ENCODE data around the gene CFAP74. TPM values are rescaled to one million over a fixed set of nuclear protein-coding genes. Genes with fewer than 3 reads are reported as not detected.

CFAP74 gene
- total and polyA plus RNA-seq, 3 donors from 2014 or later, result 16.4 to 25.5 (median 24.9) TPM

DNA sequence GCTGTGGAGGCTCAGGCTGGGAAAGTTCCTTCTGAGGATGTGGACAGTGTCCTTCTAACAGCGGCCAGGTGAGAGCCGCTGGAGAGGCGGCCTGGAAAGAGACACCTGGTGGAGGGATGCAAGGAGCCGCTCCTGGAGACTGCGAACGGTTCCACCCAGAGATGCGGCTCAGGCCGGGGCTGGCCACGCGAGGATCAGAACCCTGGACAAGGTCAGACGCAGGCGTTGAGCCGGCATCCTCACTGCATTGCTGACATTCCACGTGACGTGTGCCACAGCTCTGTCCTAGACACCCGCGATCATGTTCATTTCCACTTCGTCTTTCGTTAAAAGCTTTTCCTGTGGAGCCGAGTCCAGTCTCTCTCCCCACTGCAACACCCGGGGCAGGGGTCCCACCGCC is 28.8 kb downstream of the CFAP74 start:
- no peak for DNase-seq
- Histone ChIP-seq H3K4me1 (no peaks in the 10 kb centered on the region), H3K9me3 (no peaks in the 10 kb centered on the region), H3K4me3 (no peak overlapping the region), H3K27me3 (no peaks in the 10 kb centered on the region), H3K36me3 (ENCODE audit: low read depth, missing control alignments) (no peaks in the 10 kb centered on the region), H3K27ac (no peak overlapping the region)
- no peak for TF ChIP-seq POLR2A (IDR thresholded peaks at IDR 0.05)
- TF ChIP-seq, protein P1, sequence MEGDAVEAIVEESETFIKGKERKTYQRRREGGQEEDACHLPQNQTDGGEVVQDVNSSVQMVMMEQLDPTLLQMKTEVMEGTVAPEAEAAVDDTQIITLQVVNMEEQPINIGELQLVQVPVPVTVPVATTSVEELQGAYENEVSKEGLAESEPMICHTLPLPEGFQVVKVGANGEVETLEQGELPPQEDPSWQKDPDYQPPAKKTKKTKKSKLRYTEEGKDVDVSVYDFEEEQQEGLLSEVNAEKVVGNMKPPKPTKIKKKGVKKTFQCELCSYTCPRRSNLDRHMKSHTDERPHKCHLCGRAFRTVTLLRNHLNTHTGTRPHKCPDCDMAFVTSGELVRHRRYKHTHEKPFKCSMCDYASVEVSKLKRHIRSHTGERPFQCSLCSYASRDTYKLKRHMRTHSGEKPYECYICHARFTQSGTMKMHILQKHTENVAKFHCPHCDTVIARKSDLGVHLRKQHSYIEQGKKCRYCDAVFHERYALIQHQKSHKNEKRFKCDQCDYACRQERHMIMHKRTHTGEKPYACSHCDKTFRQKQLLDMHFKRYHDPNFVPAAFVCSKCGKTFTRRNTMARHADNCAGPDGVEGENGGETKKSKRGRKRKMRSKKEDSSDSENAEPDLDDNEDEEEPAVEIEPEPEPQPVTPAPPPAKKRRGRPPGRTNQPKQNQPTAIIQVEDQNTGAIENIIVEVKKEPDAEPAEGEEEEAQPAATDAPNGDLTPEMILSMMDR (IDR thresholded peaks at IDR 0.05), result no peak
- WGBS, 2 donors, result 81 to 85% methylated on average over 16 to 22 of the region's 22 CpGs
- intact Hi-C loops (cut with DNase I; ENCODE audit: low total_unique reads), result no loop called here

DNA sequence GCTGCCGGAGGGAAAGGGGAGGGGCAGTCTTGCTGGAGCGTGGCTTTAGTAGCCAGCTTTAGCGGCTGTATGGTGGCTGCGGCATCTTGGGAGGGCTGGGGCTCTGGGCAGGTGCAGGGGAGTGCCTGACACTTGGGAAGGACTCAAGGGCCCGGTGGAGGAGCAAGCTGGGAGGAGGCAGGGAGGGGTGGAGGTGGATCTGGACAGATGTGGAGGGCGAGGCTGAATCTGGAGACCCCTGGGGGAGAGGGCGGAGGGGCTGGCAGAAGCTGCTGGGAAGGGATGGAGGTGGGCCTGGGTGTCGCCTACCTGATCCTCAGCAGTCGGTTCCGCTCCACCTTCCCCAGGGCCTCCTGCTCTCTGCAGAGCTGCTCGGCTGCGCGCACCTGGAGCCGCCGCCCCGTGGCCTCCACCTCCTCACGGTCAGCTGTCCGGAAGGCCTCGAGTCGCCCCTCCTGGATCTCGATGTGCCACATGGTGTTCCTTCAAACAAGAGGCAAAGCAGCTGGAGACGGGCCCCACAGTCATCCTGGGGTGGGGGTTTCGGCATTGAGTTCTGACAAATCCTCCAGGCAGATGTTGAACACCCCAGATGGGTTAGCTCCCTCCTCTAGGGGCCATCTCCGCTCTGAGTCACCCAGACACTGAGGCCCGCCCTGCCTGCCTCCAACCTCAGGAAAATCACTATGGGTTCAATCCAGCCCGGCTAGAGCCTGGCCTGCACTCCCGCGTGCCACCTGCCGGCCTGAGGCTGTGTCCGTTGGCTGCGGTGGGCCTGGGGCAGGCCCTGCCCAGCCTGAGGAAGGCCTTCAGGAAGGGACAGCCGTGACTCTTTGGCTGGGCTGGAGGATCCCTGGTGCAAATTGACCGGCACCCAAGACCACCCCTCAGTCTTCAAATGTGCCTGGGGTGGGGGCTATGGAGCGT is 29.6 kb downstream of the CFAP74 start:
- 90 to 93% methylated on average over 22 to 34 of the region's 34 CpGs for WGBS, 2 donors
- intact Hi-C loops (cut with DNase I; ENCODE audit: low total_unique reads), result no loop called here
- Histone ChIP-seq H3K27me3 (no peaks in the 10 kb centered on the region), H3K9me3 (no peaks in the 10 kb centered on the region), H3K4me3 (no peak overlapping the region), H3K36me3 (ENCODE audit: low read depth, missing control alignments) (no peaks in the 10 kb centered on the region), H3K4me1 (no peaks in the 10 kb centered on the region), H3K27ac (no peak overlapping the region)
- no peak for TF ChIP-seq POLR2A (IDR thresholded peaks at IDR 0.05)
- TF ChIP-seq, protein P1 (IDR thresholded peaks at IDR 0.05), result no peak
- DNase-seq, result no peak

DNA sequence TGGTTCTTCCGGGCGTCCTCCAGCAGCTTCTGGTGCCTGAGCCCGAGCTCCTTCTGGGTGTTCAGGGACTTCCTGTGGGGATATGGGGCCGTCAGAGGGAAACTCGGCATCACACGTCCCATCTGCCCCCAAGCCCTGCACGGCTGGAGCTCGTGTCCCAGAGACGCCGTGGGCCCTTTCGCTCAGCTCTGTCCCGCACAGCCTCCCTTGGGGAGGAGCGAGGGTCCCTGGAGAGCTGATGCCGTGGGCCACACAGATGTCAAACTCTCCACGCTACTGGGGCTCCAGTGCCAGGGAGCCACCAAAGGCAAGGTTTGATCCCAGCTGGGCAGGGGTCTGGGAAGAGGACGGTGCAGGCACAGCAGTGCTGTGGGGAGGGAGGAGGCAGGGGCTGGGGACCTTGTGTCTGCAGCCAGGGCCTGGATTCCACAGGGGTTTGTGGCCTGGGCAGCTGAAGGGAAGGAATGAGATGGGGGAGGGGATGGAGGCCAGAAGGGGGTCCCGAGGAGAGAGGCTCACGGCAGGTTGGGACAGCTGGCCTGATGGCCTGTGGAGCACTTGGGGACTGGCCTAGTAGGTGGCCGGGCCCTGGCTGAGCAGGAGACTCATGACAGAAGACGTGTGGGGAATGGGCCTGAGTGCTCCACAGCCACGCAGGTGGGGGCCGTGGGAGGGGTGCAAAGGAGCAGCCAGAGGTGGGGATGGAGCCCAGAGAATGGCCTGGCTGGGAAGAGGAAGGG is 30.4 kb downstream of the CFAP74 start:
- WGBS, 2 donors, result 76 to 86% methylated on average over 11 to 22 of the region's 22 CpGs
- TF ChIP-seq, protein P1 (IDR thresholded peaks at IDR 0.05), result no peak
- TF ChIP-seq POLR2A (IDR thresholded peaks at IDR 0.05), result no peak
- Histone ChIP-seq H3K27me3 (no peaks in the 10 kb centered on the region), H3K4me1 (no peaks in the 10 kb centered on the region), H3K9me3 (no peaks in the 10 kb centered on the region), H3K36me3 (ENCODE audit: low read depth, missing control alignments) (no peaks in the 10 kb centered on the region), H3K4me3 (no peak overlapping the region), H3K27ac (no peak overlapping the region)
- intact Hi-C loops (cut with DNase I; ENCODE audit: low total_unique reads), result no loop called here
- DNase-seq, result no peak

DNA sequence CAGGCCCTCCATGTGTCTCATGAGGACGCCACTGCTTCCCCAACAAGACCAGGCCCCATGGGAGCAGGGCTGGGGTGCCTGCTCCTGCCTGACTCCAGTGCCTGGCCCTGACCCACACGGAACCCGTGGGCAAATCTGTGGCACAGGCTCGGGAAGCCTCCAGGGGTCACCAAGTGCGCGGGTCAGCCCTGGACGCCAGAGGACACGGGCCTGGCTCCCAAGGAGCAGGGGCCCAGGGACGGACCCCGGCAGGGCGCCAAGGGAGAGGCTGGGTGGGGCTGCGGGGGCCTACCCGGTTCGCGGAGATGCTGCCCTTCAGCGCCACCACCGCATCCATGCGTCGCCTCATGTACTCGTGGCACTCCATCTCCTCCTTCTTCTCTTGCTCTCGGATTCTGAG is 31.9 kb downstream of the CFAP74 start:
- no peak for DNase-seq
- no peaks in the 10 kb centered on the region for H3K27me3 ChIP-seq
- TF ChIP-seq, protein P1 (IDR thresholded peaks at IDR 0.05), result no peak
- TF ChIP-seq POLR2A (IDR thresholded peaks at IDR 0.05), result no peak
- H3K27ac ChIP-seq, result no peak overlapping the region
- no peaks in the 10 kb centered on the region for H3K36me3 ChIP-seq (ENCODE audit: low read depth, missing control alignments)
- intact Hi-C loops (cut with DNase I; ENCODE audit: low total_unique reads), result no loop called here
- H3K9me3 ChIP-seq, result no peaks in the 10 kb centered on the region
- WGBS, 2 donors, result 71 to 93% methylated on average over 2 to 21 of the region's 21 CpGs
- H3K4me3 ChIP-seq, result no peak overlapping the region
- no peaks in the 10 kb centered on the region for H3K4me1 ChIP-seq

Data from testis (tissue), 3 donors.